Endothelial cell of umbilical vein (primary cell): ENCODE measurements around the gene MATN1. TPM values are rescaled to one million over a fixed set of nuclear protein-coding genes. Genes with fewer than 3 reads are reported as not detected.

Experiments
- BruUV-seq: library from RNA; stranded (reverse); fragments of 400-500 nt; replicated peaks from 2 replicates; lab custom pipeline; 2021; lab: Mats Ljungman, UMichigan
- CTCF ChIA-PET: fragments of 300-600, 350-600 bp; sonication (Branson Sonifier 250); formaldehyde crosslinking; loops from one replicate; lab custom pipeline; 2021; ENCODE audit warnings: antibody characterized with exemption, inconsistent platforms; lab: Charles Lee
- POLR2A ChIA-PET: fragments of 300-600, 350-600 bp; sonication (Branson Sonifier 250); formaldehyde crosslinking; loops from one replicate; lab custom pipeline; 2021; ENCODE audit warnings: antibody characterized with exemption, inconsistent platforms; lab: Charles Lee
- DNase-seq: peaks from one replicate; pipeline ENCODE4 v3.0.0-alpha.2; 2011; ENCODE audit warnings: low read depth, low spot score
- FAIRE-seq: peaks from 2 replicates; lab custom pipeline; 2011; peaks lifted over from hg19 to GRCh38; lab: Jason Lieb, UNC
- H2AFZ ChIP-seq: 2 replicates; pipeline ENCODE4 v1.6.0; 2012; ENCODE audit warnings: low read depth, low read length, control low read depth, inconsistent platforms
- H3K27ac ChIP-seq: 2 replicates; pipeline ENCODE4 v1.5.1; 2011; ENCODE audit warnings: low read depth, mild to moderate bottlenecking, control low read depth, low read length, moderate library complexity; ENCODE audit not compliant: insufficient read depth
- H3K27me3 ChIP-seq, 2 experiments: 2 replicates each; pipeline versions ENCODE4 v1.6.0 to v1.6.1; 2011; ENCODE audit warnings: low read length in 2 of 2, mixed read lengths in 1 of 2; ENCODE audit not compliant: control insufficient read depth in 2 of 2, insufficient read depth in 2 of 2
- H3K36me3 ChIP-seq, 2 experiments: 2 replicates in 1 of 2; 3 replicates in 1 of 2; pipeline ENCODE4 v1.5.1; 2011; ENCODE audit warnings: low read length in 2 of 2, mild to moderate bottlenecking in 1 of 2, moderate library complexity in 1 of 2; ENCODE audit not compliant: control insufficient read depth in 2 of 2, insufficient read depth in 2 of 2; ENCODE audit errors: extremely low read depth in 1 of 2
- H3K4me1 ChIP-seq: 3 replicates; pipeline ENCODE4 v1.5.1; 2011; ENCODE audit warnings: mild to moderate bottlenecking, low read length; ENCODE audit not compliant: control insufficient read depth, insufficient read depth; ENCODE audit errors: extremely low read depth
- H3K4me2 ChIP-seq: 2 replicates; pipeline ENCODE4 v1.6.1; 2011; ENCODE audit warnings: low read length, control low read depth, mixed read lengths; ENCODE audit not compliant: insufficient read depth
- H3K4me3 ChIP-seq, 3 experiments: fragments of 200-600 bp in 1 of 3; sonication (generic), shearing (Covaris generic) in 1 of 3; replicated peaks in 1 of 3; 2 replicates each; pipeline ENCODE4 v1.5.1; 2011 to 2016; ENCODE audit warnings: control low read depth in 3 of 3, low read length in 3 of 3, mild to moderate bottlenecking in 2 of 3, inconsistent platforms in 1 of 3, low read depth in 1 of 3, moderate library complexity in 1 of 3; ENCODE audit not compliant: insufficient read depth in 1 of 3
- H3K79me2 ChIP-seq: 2 replicates; pipeline ENCODE4 v1.6.0; 2012; ENCODE audit warnings: low read length, inconsistent platforms; ENCODE audit not compliant: control insufficient read depth, insufficient read depth
- H3K9ac ChIP-seq: replicated peaks from 2 replicates; pipeline ENCODE3; 2011; ENCODE audit warnings: low read length, control low read depth; ENCODE audit not compliant: insufficient read depth; ENCODE audit errors: extremely low read depth
- H3K9me1 ChIP-seq: replicated peaks from 3 replicates; pipeline ENCODE4 v1.6.0; 2011; ENCODE audit warnings: mild to moderate bottlenecking, low read length; ENCODE audit not compliant: control insufficient read depth, insufficient read depth; ENCODE audit errors: extremely low read depth
- H3K9me3 ChIP-seq: replicated peaks from 2 replicates; pipeline ENCODE4 v1.5.1; 2012; ENCODE audit warnings: low read length, inconsistent platforms; ENCODE audit not compliant: control insufficient read depth, insufficient read depth
- H4K20me1 ChIP-seq: replicated peaks from 2 replicates; pipeline ENCODE3; 2011; ENCODE audit warnings: mild to moderate bottlenecking, low read length; ENCODE audit not compliant: control insufficient read depth, insufficient read depth; ENCODE audit errors: extremely low read depth
- CTCF ChIP-seq, 2 donors: IDR thresholded peaks; 1 replicate in 1 of 2; 2 replicates in 1 of 2; pipeline ENCODE4 v1.5.1; 2011; ENCODE audit warnings: low read length in 2 of 2, mild to moderate bottlenecking in 2 of 2, moderate library complexity in 2 of 2, control low read depth in 1 of 2, inconsistent platforms in 1 of 2, low read depth in 1 of 2; ENCODE audit not compliant: insufficient read depth in 1 of 2; ENCODE audit errors: extremely low read depth in 1 of 2
- EZH2 ChIP-seq: IDR thresholded peaks from 2 replicates; pipeline ENCODE4 v1.6.1; 2012; ENCODE audit warnings: borderline replicate concordance, low read depth, mild to moderate bottlenecking, moderate library complexity, low read length, inconsistent platforms; ENCODE audit not compliant: severe bottlenecking
- FOS ChIP-seq: IDR thresholded peaks from 2 replicates; pipeline ENCODE4 v1.6.1; 2011; ENCODE audit warnings: mild to moderate bottlenecking, low read length, moderate library complexity, borderline replicate concordance; ENCODE audit not compliant: insufficient read depth
- GATA2 ChIP-seq: IDR thresholded peaks from 2 replicates; pipeline ENCODE4 v1.7.0; 2011; ENCODE audit warnings: low read depth, mild to moderate bottlenecking, moderate library complexity, mixed read lengths, low read length; ENCODE audit not compliant: insufficient read length, insufficient read depth
- JUN ChIP-seq: IDR thresholded peaks from 2 replicates; pipeline ENCODE4 v1.6.1; 2011; ENCODE audit warnings: borderline replicate concordance, low read depth; ENCODE audit not compliant: insufficient read length, insufficient read depth
- MAX ChIP-seq: IDR thresholded peaks from 2 replicates; pipeline ENCODE4 v1.6.1; 2011; ENCODE audit not compliant: insufficient read depth, insufficient read length
- MYC ChIP-seq: IDR thresholded peaks from one replicate; pipeline ENCODE4 v1.6.1; 2011; ENCODE audit warnings: mild to moderate bottlenecking, low read depth, low read length
- POLR2A ChIP-seq: IDR thresholded peaks from 2 replicates; pipeline ENCODE4 v1.6.1; 2012; ENCODE audit warnings: low read depth, mild to moderate bottlenecking, control low read depth, low read length
- POLR2AphosphoS5 ChIP-seq: IDR thresholded peaks from 2 replicates; pipeline ENCODE4 v1.6.1; 2012; ENCODE audit warnings: low read depth, mild to moderate bottlenecking, control low read depth, low read length, moderate library complexity; ENCODE audit not compliant: insufficient read depth
- dilution Hi-C: fragments of 300-500 bp; cut with MboI; formaldehyde crosslinking; loops from one replicate; pipeline ENCODE4 v1.15.0; 2019; ENCODE audit warnings: low sequenced_read_pairs; ENCODE audit not compliant: extremely low pct_ligation_motif_present
- intact Hi-C: fragments of 100-400 bp; cut with micrococcal nuclease; formaldehyde crosslinking; loops from one replicate; pipeline ENCODE4 v1.10.0; 2022
- polyA plus RNA-seq, 4 experiments: library from polyadenylated mRNA; depleted of rRNA in 3 of 4; stranded (reverse) in 3 of 4; unstranded in 1 of 4; fragments of >200 nt; gene quantifications; 2 replicates each; pipeline versions ENCODE4 v1.2.1 to v1.2.3, GENCODE V29; 2011 to 2012; ENCODE audit warnings: missing spikeins in 1 of 4
- total RNA-seq: library from RNA; stranded (reverse); gene quantifications from 2 replicates; pipeline ENCODE4 v1.2.3, GENCODE V29; 2021

The MATN1 gene
- total and polyA plus RNA-seq, 2 donors (not counting 3 experiments of a cell fraction or from before 2014, with no cell fraction given) = 0.29 to 0.36 TPM

GRCh38 chr1:30716646-30717045 is 6.7 kb downstream of the MATN1 start:
- DNase-seq (no peak), FAIRE-seq (no peak)
- Histone ChIP-seq H3K36me3 (no peaks in the 10 kb centered on the region), H3K79me2 (no peaks in the 10 kb centered on the region), H4K20me1 (no peaks in the 10 kb centered on the region), H2AFZ (no peak overlapping the region), H3K9ac (no peak overlapping the region), H3K9me1 (no peaks in the 10 kb centered on the region), H3K4me1 (peaks cover 5% of the 10 kb centered on the region), H3K9me3 (no peaks in the 10 kb centered on the region), H3K4me3 (no peak overlapping the region), H3K27me3 (no peaks in the 10 kb centered on the region), H3K4me2 (no peak overlapping the region), H3K27ac (no peak overlapping the region)
- BruUV-seq = no TSS peak
- POLR2A ChIA-PET = no interaction called here
- intact Hi-C loops = no loop called here
- TF ChIP-seq MAX (no peak), GATA2 (no peak), MYC (no peak), EZH2 (no peak), FOS (no peak), POLR2AphosphoS5 (no peak), CTCF (IDR thresholded peaks at IDR 0.05; ENCODE audit: extremely low read depth in 1 of 2, insufficient read depth in 1 of 2, low read depth in 1 of 2, low read length in 2 of 2) (no peak), JUN (no peak), POLR2A (no peak)
- dilution Hi-C loops = no loop called here
- CTCF ChIA-PET = interaction anchor here (1.1 to 9.0 kb wide), 3 partner anchors 9 to 1013 kb away, joined by 4 to 726 read pairs (median 5); no protein-coding TSS in a partner anchor
